SK-N-SH treated with all-trans-retinoic acid at 6 μM for 48 hours (cell line): Measurements from ENCODE around the gene PLEKHN1.

Experiments used
- ATAC-seq: fragments of 200-7000 bp; cut with Tn5 transposase; 3 replicates; pipeline ENCODE4 v1.9.1; 2020; ENCODE audit warnings: mild to moderate bottlenecking, moderate library complexity
- ARNTL ChIP-seq: fragments of 450-650 bp; formaldehyde crosslinking; IDR thresholded peaks from 2 replicates; pipeline ENCODE4 v1.5.0; 2020; ENCODE audit warnings: low read depth, mild to moderate bottlenecking, moderate library complexity, borderline replicate concordance
- BACH2 ChIP-seq: fragments of 250-450 bp; sonication (Bioruptor Pico); IDR thresholded peaks from 2 replicates; pipeline ENCODE4 v1.9.0; 2021; ENCODE audit warnings: mild to moderate bottlenecking, borderline replicate concordance
- CSDC2 ChIP-seq: fragments of 250-450 bp; sonication (Bioruptor Pico); IDR thresholded peaks from 2 replicates; pipeline ENCODE4 v1.5.0; 2020; ENCODE audit warnings: mild to moderate bottlenecking, moderate library complexity
- CSRNP3 ChIP-seq: fragments of 250-450 bp; sonication (Bioruptor Pico); IDR thresholded peaks from 2 replicates; pipeline ENCODE4 v1.5.1; 2021; ENCODE audit warnings: mild to moderate bottlenecking, moderate library complexity
- ESRRG ChIP-seq: fragments of 250-450 bp; sonication (Bioruptor Pico); IDR thresholded peaks from 2 replicates; pipeline ENCODE4 v1.6.1; 2021; ENCODE audit warnings: mild to moderate bottlenecking
- GLIS3 ChIP-seq: fragments of 250-450 bp; sonication (Bioruptor Pico); IDR thresholded peaks from 2 replicates; pipeline ENCODE4 v1.5.0; 2020; ENCODE audit warnings: mild to moderate bottlenecking, moderate library complexity
- ISL1 ChIP-seq: fragments of 250-450 bp; sonication (Bioruptor Pico); IDR thresholded peaks from 2 replicates; pipeline ENCODE4 v2.1.2; 2022; ENCODE audit warnings: mild to moderate bottlenecking, moderate library complexity
- OSR1 ChIP-seq: fragments of 250-450 bp; sonication (Bioruptor Pico); IDR thresholded peaks from 2 replicates; pipeline ENCODE4 v1.8.0; 2022; ENCODE audit warnings: moderate library complexity, mild to moderate bottlenecking, inconsistent platforms
- PATZ1 ChIP-seq: fragments of 250-450 bp; sonication (Bioruptor Pico); IDR thresholded peaks from 2 replicates; pipeline ENCODE4 v1.8.0; 2020; ENCODE audit warnings: mild to moderate bottlenecking, moderate library complexity, borderline replicate concordance
- POU6F1 ChIP-seq: fragments of 250-450 bp; sonication (Bioruptor Pico); IDR thresholded peaks from 2 replicates; pipeline ENCODE4 v1.8.0; 2021; ENCODE audit warnings: low read depth, mild to moderate bottlenecking, moderate library complexity, borderline replicate concordance
- PPARA ChIP-seq: fragments of 250-450 bp; sonication (Bioruptor Pico); IDR thresholded peaks from 2 replicates; pipeline ENCODE4 v1.5.0; 2020; ENCODE audit warnings: mild to moderate bottlenecking, borderline replicate concordance
- RARB ChIP-seq: fragments of 250-450 bp; sonication (Bioruptor Pico); IDR thresholded peaks from 2 replicates; pipeline ENCODE4 v1.8.0; 2021; ENCODE audit warnings: mild to moderate bottlenecking, moderate library complexity
- SNAI2 ChIP-seq: fragments of 250-450 bp; sonication (Bioruptor Pico); IDR thresholded peaks from 2 replicates; pipeline ENCODE4 v1.5.0; 2020; ENCODE audit warnings: mild to moderate bottlenecking, moderate library complexity
- TCF4 ChIP-seq: fragments of 250-450 bp; sonication (Bioruptor Pico); IDR thresholded peaks from 2 replicates; pipeline ENCODE4 v1.8.0; 2021; ENCODE audit warnings: mild to moderate bottlenecking, moderate library complexity, borderline replicate concordance
- TOX ChIP-seq: fragments of 250-450 bp; sonication (Bioruptor Pico); IDR thresholded peaks from 2 replicates; pipeline ENCODE4 v1.8.0; 2021; ENCODE audit warnings: mild to moderate bottlenecking, moderate library complexity, borderline replicate concordance
- TSHZ2 ChIP-seq: fragments of 250-450 bp; sonication (Bioruptor Pico); IDR thresholded peaks from 2 replicates; pipeline ENCODE4 v1.5.0; 2020; ENCODE audit warnings: mild to moderate bottlenecking, moderate library complexity
- ZC3H10 ChIP-seq: fragments of 250-450 bp; sonication (Bioruptor Pico); IDR thresholded peaks from 2 replicates; pipeline ENCODE4 v1.5.1; 2021; ENCODE audit warnings: mild to moderate bottlenecking, moderate library complexity
- ZFP3 ChIP-seq: fragments of 250-450 bp; sonication (Bioruptor Pico); IDR thresholded peaks from 2 replicates; pipeline ENCODE4 v1.5.0; 2020; ENCODE audit warnings: mild to moderate bottlenecking, moderate library complexity
- ZFP30 ChIP-seq: fragments of 450-650 bp; formaldehyde crosslinking; IDR thresholded peaks from 2 replicates; pipeline ENCODE4 v1.5.0; 2022; ENCODE audit warnings: mild to moderate bottlenecking, moderate library complexity
- ZNF565 ChIP-seq: fragments of 450-650 bp; formaldehyde crosslinking; conservative IDR thresholded peaks from 2 replicates; pipeline ENCODE4 v1.5.0; 2020; ENCODE audit warnings: low read depth, mild to moderate bottlenecking, moderate library complexity
- ZNF70 ChIP-seq: fragments of 450-650 bp; formaldehyde crosslinking; IDR thresholded peaks from 2 replicates; pipeline ENCODE4 v1.5.0; 2020; ENCODE audit warnings: mild to moderate bottlenecking, moderate library complexity
- ZNF8 ChIP-seq: fragments of 450-650 bp; formaldehyde crosslinking; IDR thresholded peaks from 2 replicates; pipeline ENCODE4 v1.5.0; 2020; ENCODE audit warnings: mild to moderate bottlenecking, moderate library complexity

The PLEKHN1 gene

GRCh38 chr1:1022302-1023009, 56.2 kb downstream of the PLEKHN1 start:
- TF ChIP-seq ZNF70 (no peak), PATZ1 (CRISPR knock-in tag) (no peak), TCF4 (CRISPR knock-in tag) (no peak), ZFP30 (no peak), ZNF8 (CRISPR knock-in tag) (no peak), TSHZ2 (CRISPR knock-in tag) (no peak), ZFP3 (CRISPR knock-in tag) (no peak), POU6F1 (CRISPR knock-in tag) (no peak), SNAI2 (CRISPR knock-in tag) (no peak), GLIS3 (no peak), OSR1 (no peak), ISL1 (no peak), ZNF565 (CRISPR knock-in tag) (no peak), RARB (CRISPR knock-in tag) (no peak), TOX (CRISPR knock-in tag) (no peak), PPARA (CRISPR knock-in tag) (no peak), CSDC2 (CRISPR knock-in tag) (no peak)
- ATAC-seq = no peak

- no peak for TF ChIP-seq GLIS3
- TF ChIP-seq POU6F1 (CRISPR knock-in tag) = no peak
- no peak for TF ChIP-seq ESRRG (CRISPR knock-in tag)
- no peak for TF ChIP-seq ARNTL (CRISPR knock-in tag)
- TF ChIP-seq SNAI2 (CRISPR knock-in tag) = no peak
- no peak for TF ChIP-seq ZNF565 (CRISPR knock-in tag)
- ATAC-seq = no peak
These were observed 57.4 kb downstream of the PLEKHN1 start for GRCh38 chr1:1023700-1024099.

GRCh38 chr1:1024149-1024770, 58.0 kb downstream of the PLEKHN1 start:
- ATAC-seq = no peak
- TF ChIP-seq SNAI2 (CRISPR knock-in tag) = no peak
- no peak for TF ChIP-seq ZNF565 (CRISPR knock-in tag)
- TF ChIP-seq POU6F1 (CRISPR knock-in tag) = no peak
- no peak for TF ChIP-seq ZFP30
- no peak for TF ChIP-seq TSHZ2 (CRISPR knock-in tag)
- no peak for TF ChIP-seq ARNTL (CRISPR knock-in tag)
- no peak for TF ChIP-seq GLIS3
- no peak for TF ChIP-seq OSR1
- no peak for TF ChIP-seq TOX (CRISPR knock-in tag)
- no peak for TF ChIP-seq CSRNP3 (CRISPR knock-in tag)
- TF ChIP-seq TCF4 (CRISPR knock-in tag) = no peak
- no peak for TF ChIP-seq ZNF70
- no peak for TF ChIP-seq ZNF8 (CRISPR knock-in tag)
- TF ChIP-seq ZC3H10 (CRISPR knock-in tag) = no peak
- no peak for TF ChIP-seq BACH2 (CRISPR knock-in tag)
